Sciatic nerve (tissue), 2 donors: Measurements from ENCODE around the gene ABHD6. TPM values are rescaled to one million over a fixed set of nuclear protein-coding genes. Genes with fewer than 3 reads are reported as not detected.

Experiments
- ATAC-seq: fragments of 200-7000 bp; cut with Tn5 transposase; one replicate; pipeline ENCODE4 v1.9.1; 2020; ENCODE audit warnings: mild to moderate bottlenecking, moderate library complexity
- DNase-seq: peaks from one replicate; pipeline ENCODE4 v3.0.0-alpha.2; 2020; ENCODE audit warnings: low spot score
- intact Hi-C: fragments of 100-400 bp; cut with DNase I; formaldehyde crosslinking; loops from one replicate; pipeline ENCODE4 v1.14.2; 2022
- total RNA-seq: library from RNA; stranded (reverse); fragmentation: NEBNext Ultra II Directional; extraction: Animal tissue kit (Norgen Biotek cat#: 25700); gene quantifications from one replicate; pipeline ENCODE4 v1.2.1, GENCODE V29; 2021
- donor health status: DM: no; HTN: no; CAD: no.
- donor health status: DM: no; HTN: no; CAD: no.

The ABHD6 gene
- total RNA-seq, 1 donor from 2014 or later, result 14.0 TPM

DNA sequence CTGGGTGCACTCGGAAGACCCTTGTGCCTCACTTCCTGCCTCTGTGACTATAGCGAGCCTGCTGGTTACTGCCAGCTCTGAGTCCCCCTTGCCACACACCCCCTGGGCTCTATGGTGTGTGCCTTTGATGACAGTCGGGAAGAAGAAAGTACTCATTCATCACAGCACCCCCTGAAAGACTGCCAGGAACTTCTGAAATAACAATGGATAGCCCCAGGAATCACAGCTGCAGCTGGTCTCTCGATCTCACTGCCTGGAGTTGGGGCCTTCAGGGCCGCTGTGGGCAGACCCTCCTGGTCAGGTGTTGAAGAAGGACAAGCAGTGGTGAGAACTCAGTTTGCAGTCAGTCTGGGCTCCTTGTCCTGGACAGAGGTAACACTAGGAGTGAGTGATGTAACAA lies 58.7 kb downstream of the ABHD6 start:
- no peak for ATAC-seq
- intact Hi-C loops, result loop anchor here (5.0 kb wide), 1 partner anchor 119 kb away; no protein-coding TSS in a partner anchor
- no peak for DNase-seq

DNA sequence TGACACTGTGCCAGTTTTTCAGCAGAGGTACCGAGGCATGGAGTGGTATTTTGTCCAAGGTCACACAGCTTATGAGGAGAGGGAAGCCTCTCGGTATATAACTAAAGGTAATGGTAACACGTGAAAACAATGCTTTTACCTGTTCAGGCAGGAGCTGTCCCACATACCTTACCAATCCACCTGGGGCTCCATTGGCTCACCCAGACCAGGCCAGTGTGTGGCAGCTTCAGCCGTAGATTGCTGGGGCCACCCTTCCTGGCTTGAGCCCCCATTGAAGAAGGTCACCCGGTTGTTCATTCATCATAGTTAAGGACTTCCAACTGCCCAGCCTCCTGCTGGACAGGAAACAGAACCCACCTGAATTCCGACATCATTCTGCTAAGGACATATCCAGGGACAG lies 59.3 kb downstream of the ABHD6 start:
- DNase-seq (no peak), ATAC-seq (no peak)
- intact Hi-C loops, result loop anchor here (5.0 kb wide), 1 partner anchor 120 kb away; no protein-coding TSS in a partner anchor

DNA sequence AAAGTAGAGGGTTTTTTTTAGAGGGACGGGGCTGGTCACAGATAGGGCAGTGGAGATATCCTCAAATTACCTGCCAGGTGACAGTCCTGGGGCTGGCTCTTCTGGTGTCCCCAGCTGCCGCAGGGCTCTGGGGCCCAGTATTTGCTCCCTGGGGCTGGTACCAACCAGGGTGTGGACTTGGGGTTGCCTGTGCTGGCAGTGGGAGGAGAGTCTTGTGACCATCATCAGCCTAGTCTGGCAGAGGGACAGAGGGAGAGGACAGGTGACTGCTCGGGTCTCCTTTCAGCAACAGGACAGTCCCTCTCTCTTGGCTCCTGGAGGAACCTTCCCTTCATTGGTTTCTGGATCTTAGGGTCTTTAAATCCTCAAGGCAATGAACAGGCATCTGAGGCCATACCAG lies 60.6 kb downstream of the ABHD6 start:
- intact Hi-C loops, result loop anchor here (5.0 kb wide), 1 partner anchor 121 kb away; no protein-coding TSS in a partner anchor
- no peak for DNase-seq
- ATAC-seq, result no peak

DNA sequence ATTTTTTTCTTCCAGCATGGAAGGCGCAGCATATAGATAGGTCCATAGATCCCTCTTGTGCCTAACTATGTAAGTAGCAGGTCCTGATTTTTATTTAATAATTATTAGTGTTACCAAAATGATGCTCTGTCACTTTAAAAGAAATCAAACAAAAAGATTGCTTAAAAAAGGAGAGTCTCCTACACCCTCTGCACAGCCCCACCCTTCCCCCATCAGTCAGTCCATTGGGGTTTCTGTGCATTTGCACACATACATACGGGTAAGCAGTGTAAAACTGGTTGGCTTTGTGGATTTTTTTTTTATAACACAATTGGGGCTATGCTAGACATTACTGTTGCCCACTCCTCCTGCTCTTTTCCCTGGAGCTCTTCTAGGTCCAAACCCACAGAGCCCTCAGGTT lies 61.5 kb downstream of the ABHD6 start:
- DNase-seq (no peak), ATAC-seq (no peak)
- intact Hi-C loops, result loop anchor here (5.0 kb wide), 1 partner anchor 122 kb away; no protein-coding TSS in a partner anchor

DNA sequence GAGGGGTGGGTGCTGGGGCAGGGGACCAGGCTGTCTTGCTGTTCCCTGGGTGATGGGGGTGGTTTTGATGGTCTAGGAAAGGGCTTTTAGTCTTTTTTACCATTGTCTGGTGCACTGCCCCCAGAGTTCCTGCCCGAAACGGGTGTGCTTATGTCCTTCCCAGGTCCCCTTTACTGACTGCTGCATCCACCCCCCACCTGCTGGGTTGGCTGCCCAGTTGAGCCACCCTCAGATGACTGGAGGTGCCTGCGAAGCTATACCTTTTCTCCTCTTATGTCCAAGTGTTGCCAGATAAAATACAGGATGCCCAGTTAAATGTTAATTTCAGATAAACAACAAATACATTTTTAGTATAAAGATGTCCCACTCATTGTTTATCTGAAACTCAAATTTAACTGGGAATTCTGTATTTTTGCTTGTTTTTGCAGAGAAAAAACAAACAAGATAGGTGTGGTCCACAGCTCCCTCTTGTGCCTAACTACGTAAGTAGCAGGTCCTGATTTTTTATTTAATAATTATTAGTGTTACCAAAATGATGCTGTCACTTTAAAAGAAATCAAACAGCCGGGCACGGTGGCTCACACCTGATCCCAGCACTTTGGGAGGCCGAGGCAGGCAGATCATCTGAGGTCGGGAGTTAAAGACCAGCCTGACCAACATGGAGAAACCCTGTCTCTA lies 62.4 kb downstream of the ABHD6 start:
- DNase-seq (no peak), ATAC-seq (no peak)
- intact Hi-C loops, result loop anchor here (5.0 kb wide), 1 partner anchor 123 kb away; no protein-coding TSS in a partner anchor

DNA sequence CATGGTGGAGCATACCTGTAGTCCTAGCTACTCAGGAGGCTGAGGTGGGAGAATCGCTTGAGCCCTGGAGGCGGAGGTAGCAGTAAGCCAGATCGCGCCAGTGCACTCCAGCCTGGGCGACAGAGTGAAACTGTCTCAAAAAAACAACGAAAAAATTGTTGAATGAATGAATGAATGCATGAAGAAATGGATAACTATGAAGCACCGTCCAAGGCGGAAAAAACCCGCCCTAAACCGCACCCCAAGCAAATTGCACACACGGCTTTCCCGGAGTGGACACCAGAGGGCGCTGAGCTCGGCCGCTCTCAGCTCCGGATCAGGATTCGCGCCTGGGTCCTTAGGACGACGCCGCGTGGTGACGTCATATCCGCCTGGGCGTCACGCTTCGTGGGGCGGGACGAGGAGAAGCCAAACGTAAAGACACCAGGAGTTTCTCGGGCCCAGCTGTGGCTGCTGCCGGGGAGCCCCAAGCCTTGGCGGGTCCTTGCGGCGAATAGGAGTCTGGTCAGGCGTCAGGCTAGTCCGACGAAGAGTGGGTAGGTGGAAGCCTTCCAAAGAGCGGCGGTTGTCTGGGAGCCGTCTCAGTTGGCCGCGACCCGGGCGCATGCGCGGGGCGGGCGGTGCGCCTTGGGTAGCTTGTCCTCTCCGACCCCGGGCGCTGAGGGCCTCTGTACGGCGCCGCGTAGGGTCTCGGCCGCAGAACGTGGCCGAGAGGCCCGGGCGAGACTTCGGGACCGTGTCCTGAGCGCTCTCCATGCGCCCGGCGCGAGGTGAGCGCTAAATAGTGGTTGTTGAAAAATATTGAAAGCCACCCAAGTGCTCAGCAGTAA lies 68.5 kb downstream of the ABHD6 start, which contains the start of the genes HTD2 and RPP14:
TSS of gene HTD2 (plus strand) at position 639 of the 830 bp plus-strand sequence. CDS start 11,094 bp downstream, outside the sequence.
TSS of gene RPP14 (plus strand) at position 364 of the 830 bp plus-strand sequence. CDS start 4,085 bp downstream, outside the sequence.
- intact Hi-C loops, result no loop called here
- DNase-seq (peak; percentile 100), ATAC-seq (peak; percentile 98)

DNA sequence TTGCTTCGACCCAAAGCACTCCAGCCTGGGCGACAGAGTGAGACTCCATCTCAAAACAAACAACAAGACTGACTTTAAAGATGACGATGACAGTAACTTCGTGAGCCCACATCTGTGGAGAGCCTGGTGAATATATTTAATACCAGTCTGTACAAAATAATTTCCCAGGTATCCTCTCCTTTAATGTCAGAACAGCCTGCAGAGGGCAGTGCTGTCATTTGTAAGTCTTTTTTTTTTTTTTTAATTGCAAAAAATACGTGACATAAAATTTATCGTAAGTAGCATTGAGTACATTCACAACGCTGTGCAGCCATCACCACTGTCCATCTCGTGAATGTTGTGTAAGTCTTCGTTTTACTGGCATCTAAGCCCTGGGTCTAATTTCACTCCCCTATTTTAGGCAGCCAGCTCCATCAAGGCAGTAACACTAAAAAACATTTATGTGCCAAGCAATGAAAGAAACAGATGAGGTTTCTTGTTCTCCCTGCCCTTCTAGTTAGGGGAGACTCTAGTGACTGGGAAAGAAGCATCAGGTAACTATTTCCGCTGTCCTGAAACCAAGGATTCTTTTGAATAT lies 70.1 kb downstream of the ABHD6 start:
- intact Hi-C loops, result no loop called here
- ATAC-seq, result no peak
- no peak for DNase-seq

DNA sequence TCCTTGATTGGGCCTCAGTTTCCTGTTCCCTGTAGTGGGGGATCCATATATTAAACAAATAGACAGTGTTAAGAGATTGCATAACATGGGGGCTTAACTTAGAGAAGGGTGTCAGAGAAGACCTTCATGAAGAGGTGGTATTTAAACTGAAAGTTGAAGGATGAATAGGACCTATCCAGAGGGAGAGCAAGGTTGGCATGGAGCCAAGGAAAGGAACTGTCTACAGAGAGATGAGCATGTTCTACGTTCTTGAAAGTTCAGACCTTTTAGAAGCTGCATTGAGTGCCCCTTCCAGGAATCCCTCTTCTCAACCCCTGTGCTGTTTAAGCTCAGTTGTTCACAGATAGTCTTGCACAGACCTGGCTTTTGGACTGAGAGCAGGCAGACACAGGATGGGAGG lies 71.1 kb downstream of the ABHD6 start:
- intact Hi-C loops, result no loop called here
- ATAC-seq (no peak), DNase-seq (no peak)

DNA sequence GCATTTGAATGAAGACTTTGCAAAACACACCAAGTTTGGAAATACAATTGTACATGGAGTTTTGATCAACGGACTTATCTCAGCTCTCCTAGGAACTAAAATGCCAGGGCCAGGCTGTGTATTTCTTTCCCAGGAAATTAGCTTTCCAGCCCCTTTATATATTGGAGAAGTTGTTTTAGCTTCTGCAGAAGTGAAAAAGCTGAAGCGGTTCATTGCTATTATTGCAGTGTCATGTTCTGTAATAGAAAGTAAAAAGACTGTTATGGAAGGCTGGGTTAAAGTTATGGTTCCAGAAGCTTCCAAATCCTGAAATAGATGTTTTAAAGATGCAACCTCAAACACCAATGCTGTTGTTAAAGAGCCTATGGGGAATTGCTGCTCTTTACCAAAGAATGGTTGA lies 80.2 kb downstream of the ABHD6 start:
- DNase-seq (no peak), ATAC-seq (no peak)
- intact Hi-C loops, result no loop called here

DNA sequence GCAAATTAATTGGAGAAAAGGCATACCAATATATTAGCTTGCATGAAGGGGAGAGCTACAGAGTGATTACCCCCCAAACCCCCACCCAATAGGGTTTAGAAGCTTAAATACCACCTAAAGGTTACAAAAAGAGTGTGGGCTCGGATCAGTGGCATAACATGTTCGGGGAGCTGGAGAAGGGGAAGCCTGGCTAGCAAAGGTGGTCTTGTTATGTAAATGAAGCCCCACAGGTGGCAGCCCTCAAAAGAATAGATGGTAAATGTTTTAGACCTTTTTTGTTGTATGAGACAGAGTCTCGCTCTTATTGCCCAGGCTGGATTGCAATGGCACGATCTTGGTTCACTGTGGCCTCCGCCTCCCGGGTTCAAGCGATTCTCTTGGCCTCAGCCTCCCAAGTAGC lies 84.2 kb downstream of the ABHD6 start:
- DNase-seq, result no peak
- ATAC-seq, result no peak
- intact Hi-C loops, result loop anchor here (10.0 kb wide), 1 partner anchor 93 kb away; no protein-coding TSS in a partner anchor

DNA sequence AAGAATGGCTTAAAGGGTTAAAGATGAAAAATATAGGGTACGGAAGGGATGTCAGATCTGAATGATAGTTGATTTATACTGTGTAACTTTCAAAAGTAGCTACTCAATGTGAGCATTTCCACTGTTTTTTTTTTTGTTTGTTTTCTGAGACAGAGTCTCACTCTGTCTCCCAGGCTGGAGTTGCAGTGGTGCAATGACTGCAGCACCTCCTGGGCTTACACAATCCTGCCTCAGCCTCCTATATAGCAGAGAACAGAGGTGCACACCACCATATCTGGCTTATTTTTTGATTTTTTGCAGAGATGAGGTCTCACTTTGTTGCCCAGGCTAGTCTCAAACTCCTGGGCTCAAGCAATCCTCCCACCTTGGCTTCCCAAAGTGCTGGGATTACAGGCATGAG lies 85.2 kb downstream of the ABHD6 start:
- no peak for ATAC-seq
- intact Hi-C loops, result loop anchor here (10.0 kb wide), 1 partner anchor 92 kb away; no protein-coding TSS in a partner anchor
- DNase-seq, result no peak

DNA sequence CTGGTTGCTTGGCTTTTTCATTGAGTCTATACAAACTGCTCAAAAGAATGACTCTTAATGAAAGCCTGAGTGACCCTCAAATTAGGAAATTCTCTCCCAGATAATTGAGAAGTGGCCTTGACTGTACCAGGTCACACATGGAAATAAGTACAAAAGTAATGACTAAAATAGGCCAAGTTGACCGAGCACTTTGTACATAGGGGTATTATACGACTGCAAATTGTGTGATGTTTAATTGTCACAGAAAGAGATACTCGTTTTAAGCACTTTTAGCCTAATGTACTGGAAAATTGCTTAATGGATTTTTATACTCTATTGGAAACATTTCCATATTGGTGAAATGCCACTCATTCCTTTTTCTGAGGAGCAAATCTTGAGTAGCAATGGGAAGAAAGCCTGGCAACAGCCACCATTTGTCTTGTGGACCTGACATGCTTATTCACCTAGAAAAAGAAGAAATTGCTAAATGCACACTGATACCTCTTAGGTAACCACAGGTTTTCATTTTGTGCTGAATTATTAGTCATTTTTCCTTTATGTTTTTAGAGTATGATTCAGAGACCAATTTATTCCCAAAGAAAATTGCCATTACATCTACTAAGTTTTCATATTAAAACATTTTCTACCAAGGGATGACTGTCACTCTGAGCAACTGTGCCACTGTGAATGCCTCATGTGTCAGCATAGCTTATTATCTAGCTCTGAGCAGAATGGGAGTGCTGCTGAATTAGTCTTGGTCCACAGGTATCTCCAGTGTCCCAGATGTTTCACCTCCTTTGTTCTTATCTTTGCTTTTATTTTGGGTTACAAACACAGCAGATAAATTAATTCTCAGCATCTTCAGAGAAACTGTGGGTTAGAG lies 86.2 kb downstream of the ABHD6 start:
- intact Hi-C loops, result loop anchor here (10.0 kb wide), 1 partner anchor 91 kb away; no protein-coding TSS in a partner anchor
- DNase-seq (no peak), ATAC-seq (no peak)

DNA sequence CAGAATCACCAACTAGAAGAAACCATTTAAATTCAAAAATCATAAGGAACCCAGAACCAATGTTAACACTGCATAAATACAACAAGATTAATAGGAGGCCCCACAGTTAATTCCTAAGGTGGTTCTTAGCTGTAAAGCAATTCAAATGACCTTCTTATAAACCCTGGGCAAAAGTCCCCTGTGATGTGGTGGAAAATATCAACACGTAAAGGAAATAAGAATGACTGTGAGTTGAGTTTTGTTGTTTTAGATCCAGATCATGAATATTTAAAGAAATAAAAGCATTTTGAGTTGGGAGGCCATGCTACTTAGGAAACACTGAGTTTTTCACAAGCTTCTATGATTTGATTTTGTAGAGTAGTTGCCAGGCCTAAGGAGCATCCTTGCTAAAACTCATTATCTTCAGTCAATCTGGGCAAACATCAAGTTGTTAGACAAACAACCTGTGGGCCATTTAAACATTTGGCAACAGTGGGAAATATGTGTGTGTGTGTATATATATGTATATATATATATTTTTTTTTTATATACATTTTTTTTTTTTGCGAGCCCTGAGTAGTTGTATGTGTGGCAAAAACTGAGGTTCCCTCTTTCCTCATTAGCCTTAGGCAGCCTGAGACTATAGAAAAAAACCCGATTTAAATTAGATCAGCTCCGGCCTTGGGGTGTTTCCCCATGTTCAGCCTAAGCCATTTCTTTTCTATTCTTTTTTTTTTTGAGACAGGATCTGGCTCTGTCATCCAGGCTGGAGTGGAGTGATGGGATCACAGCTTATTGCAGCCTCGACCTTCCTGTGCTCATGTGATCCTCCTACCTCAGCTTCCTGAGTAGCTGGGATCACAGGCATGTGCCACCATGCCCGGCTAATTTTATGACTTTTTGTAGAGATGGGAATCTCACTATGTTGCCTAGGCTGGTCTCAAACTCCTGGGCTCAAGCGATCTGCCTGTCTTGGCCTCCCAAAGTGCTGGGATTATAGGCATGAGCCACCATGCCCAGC lies 87.1 kb downstream of the ABHD6 start:
- DNase-seq (no peak), ATAC-seq (no peak)
- intact Hi-C loops, result loop anchor here (10.0 kb wide), 1 partner anchor 90 kb away; no protein-coding TSS in a partner anchor

DNA sequence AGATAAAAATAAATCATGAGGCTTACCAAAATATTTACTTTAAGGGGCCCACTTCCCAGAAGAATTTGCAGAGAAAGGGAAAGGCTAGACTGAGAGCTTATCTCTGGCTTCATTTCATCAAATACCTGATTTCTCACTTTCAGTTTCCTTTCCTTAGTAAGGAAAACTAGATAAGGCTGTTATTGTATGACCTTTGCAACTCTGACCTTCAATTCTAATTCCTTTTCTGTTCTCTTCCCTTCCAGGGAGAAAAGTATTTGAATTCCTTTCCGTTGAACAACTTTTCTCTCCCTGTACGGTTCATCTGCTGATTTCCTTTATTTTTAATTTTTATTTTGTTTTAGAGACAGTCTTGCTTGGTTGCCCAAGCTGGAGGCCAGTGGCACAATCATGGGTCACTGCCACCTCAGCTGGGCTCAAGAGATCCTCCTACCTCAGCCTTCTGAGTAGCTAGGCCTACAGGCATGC lies 88.0 kb downstream of the ABHD6 start:
- DNase-seq, result no peak
- no peak for ATAC-seq
- intact Hi-C loops, result loop anchor here (10.0 kb wide), 1 partner anchor 89 kb away; no protein-coding TSS in a partner anchor

DNA sequence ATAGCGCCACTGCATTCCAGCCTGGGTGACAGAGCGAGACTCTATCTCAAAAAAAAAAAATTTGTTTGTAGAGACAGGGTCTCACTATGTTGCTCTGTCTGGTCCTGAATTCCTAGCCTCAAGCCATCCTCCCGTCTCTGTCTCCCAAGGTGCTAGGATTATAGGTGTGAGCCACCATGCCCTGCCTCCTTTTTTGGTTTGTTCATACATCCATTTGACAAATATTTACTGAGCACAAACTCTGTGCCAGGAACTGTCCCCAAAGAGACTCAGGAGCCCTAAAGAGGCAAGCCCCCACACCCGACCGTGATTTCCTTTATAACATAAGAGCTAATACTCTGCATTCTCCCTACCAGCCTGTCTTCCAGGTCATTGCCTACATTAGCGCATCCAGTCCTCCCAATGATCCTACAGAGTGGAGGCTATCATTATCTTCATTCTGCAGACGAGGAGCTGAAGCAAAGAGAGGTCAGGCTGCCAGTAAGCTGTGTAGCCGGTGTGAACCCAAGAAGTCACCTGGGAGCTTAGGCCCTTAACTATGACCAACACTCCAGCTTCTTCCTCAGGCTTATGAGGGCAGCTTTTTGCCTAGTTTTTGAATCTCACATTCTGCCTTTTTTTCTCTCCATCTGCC lies 88.8 kb downstream of the ABHD6 start:
- intact Hi-C loops, result loop anchor here (10.0 kb wide), 1 partner anchor 88 kb away; no protein-coding TSS in a partner anchor

DNA sequence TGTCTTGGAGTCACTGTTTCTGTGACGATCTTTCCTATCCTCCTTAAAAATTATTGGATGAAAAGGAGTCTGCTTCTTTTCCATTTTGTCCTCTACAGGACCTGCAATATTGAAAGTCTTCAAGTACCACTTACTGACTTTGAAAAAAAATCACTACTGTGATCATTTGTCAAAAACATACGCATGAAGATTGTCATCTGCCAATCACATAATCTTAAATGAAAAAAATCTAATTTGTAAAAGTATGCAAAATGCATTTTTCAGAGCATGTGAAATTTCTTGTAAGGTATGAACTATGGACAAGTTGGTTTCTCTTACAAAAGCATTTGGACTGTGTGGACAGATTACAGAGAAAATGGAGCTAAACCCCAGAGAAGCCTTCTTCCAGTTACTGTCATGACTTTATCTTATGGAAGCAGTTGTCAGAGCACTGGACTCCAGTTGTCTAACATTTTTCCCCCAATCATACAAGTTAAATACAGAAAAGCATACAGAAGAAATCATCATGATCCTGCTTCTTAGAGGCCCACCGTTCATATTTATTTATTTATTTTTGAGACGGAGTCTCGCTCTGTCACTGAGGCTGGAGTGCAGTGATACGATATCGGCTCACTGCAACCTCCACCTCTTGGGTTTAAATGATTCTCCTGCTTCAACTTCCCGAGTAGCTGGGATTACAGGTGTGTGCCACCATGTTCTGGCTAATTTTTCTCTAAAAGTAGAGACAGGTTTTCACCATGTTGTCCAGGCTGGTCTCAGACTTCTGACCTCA lies 91.7 kb downstream of the ABHD6 start:
- DNase-seq, result no peak
- intact Hi-C loops, result loop anchor here (10.0 kb wide), 1 partner anchor 85 kb away; no protein-coding TSS in a partner anchor
- no peak for ATAC-seq

More for the DNA sequence above, 88.8 kb downstream of the ABHD6 start:
- ATAC-seq (no peak), DNase-seq (no peak)
